Measurements from ENCODE around the gene ZNF503.

Gene ZNF503

DNA sequence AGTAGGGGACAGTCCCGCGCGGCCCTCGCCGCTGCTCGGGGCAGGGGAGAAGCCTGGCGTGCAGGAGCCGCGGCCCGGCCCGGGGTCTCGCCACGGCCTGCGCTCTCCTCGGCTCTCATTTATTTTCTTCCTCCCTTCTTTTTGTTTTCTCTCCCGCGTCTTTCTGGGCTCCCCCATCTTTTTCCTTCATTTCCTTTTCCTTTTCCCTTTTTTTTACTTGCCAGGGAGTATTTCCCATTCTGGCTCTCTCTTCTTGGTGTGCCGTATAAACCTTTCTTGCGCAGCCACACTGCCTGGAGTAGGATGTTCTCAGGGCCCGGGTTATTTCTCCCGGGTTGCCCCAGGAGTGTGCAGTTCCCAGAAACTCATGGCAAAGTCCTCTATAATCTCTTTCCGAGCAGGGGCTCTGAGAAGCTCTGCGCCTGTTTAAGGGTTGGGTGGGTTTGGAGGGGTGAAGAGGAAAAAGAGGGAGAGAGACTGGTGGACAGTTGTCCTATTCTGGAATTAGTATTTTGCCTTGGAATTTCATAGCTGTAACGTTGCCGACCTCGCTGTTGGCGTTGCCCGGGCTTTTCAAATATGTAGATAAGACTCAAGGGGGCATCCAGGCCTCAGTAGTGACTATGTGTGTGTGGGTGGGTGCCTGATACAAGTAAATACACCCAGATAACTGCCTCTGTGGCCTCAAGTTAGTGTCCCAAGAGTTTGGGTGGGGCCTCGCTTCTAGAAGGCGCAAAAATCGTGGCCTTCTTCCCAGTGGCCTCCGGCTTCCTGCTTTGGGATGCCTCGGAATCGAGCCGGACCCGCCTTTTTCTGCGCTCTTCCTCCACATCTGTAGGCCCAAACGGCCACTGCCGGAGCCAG, 4.3 kb upstream of the ZNF503 start:
- no peak for DNase-seq

DNA sequence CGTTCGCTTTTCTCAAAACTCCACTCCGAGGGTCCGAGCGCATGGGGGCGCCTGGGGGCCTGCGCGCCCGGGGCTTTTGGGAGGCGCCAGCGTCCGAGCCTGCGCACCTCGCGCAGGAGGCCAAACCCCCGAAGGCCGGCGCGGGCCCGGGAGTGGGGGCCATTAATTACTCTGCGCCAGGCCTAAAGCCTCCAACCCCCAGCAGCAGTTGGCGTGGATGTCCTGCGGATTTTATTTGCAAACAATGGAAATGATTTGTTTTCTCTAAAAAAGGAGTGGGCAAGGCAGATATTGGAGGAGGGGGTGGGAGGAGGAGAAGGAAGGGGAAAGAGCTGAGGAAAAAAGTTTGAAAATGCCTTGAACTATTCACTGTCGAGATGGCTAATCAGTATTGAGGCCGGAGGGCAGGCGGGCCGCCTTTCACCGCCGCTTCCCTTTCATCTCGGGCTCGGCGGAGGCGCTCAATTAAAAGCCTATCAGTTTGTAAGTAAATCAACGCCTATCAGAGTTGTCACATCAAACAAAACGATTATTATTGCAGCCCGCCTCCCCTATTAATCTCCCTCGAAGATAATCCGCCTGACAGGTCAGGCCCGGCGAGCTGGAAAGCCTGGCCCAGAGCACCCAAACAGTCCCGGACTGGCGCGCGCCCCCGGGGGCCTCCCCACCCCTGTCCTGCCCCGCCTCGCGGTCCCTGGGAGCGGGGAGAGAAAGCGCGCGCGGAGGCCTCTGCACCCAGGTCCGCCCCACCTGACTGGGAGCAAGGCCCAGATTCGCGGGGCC, 3.4 kb upstream of the ZNF503 start:
- no peak for DNase-seq

DNA sequence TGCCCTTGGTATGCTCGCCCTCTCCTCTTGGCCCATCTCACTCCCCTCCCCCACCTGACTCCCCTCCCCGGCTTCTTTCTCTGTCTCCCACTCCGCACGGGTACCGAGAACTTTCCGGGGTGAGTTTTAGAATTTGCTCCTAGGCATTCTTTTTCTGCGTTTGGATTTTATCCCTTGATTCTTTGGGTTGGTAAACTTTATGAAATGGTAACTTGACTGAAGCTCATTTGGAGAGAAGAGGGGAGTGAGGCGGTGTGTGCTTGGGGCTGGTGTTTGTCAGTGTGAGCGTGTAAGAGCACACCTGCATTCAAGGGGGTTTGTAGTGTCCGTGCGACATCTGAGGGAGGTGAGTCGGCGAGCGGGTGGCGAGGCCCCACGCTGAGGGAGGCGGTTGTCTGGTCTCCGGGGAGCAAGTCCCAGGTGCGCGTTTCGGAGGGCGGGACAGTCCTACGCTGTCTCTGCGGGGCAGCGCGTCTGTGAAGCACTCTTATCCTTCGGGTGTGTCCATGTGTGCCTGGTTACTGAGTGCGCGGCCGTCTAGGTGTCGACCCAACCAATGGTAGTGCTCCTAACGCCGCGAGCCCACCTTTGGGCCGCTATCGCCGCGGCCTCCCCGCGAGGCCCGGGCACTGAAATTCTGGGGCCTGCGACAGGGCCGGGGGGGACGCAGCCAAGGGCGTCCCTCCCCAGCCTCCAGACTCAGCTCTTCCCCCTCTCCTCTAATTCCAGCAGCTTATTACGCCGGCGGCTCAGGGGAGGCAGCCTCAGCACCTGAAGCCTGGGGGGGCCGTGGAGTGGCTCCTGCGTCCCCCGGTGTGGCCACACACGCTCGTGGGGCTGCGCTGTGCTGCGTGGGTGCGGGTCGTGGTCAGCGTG, 2.6 kb upstream of the ZNF503 start:
- no peak for DNase-seq

DNA sequence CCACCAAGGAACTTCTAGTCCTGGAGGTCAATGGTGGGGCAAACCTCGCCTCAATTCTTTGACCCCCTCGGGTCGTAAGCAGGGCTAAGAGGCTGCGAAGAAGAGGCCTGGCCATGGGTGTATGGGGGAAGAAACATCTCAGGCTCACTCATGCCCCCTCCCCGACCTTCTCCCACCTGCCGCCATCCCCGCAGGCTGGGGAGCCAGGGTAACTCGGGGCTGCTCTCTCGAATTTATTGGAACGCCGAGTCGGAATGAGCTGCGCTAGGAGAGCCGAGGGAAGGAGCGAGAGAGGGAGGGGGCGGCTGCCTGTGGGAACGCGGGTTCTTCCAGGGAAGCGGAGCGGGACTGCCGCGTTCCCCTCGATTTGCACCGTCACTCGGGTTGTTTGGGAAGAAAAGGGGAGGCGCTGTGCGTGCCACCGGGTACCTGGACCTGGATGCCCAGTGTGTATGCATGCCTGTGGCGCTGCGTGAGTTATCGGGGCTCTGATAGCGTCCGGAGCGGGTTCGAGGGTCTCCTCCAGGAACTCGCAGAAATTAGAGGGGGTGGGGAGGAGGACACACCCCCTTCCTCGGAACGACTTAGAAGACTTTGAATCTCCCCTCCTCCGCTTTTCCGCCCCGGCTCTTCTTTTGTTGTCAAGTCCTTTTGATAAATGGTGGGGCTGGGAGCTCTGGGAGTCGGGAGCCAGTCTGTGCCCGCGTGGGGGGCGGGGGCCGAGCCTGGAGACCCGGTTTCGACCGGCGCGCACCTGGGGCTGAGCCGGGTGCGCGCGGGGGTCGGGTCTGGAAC, 1.8 kb upstream of the ZNF503 start:
- no peak for DNase-seq

- no peak for DNase-seq
Observed at GRCh38 chr10:75402486-75403143, 1.1 kb upstream of the ZNF503 start.

DNA sequence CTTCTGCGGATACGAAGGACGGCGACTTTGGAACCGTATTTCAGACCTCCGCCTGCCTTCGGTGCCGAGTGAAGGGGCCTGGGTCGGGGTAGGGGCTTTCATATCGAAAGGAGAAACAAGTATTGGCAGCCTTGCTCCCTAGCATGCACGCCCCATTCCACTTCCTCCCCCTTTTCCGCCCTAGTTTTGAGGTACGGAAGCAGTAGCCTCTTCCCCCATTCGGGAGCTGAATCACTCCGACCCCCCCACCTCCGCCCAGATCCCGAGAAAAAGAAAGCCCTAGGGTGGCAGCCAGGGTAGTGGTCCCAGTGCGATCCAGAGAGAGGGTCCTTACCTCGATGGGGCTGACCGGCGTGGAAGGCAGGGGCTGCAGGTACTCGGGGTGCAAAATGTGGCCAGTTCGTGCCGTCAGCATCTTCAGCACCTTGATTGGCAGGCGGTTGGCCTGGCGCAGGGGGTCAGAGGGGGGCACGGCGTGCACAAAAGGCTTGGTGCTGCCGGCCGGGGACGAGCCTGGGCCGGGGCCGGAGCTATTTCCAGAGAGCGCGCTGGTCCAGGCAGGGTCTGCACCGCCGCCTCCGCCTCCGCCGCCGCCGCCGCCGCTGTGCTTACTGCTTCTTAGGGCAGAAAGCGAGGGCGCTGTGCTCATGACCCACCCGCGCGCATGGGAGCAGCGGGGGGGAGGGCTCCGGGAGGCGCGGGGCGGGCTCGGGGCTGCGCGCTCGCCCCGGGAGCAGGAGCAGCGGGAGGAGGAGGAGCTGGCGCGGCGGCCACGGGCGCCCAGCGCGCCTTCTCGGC, 594 bp downstream of the ZNF503 start:
- no peak for DNase-seq

DNA sequence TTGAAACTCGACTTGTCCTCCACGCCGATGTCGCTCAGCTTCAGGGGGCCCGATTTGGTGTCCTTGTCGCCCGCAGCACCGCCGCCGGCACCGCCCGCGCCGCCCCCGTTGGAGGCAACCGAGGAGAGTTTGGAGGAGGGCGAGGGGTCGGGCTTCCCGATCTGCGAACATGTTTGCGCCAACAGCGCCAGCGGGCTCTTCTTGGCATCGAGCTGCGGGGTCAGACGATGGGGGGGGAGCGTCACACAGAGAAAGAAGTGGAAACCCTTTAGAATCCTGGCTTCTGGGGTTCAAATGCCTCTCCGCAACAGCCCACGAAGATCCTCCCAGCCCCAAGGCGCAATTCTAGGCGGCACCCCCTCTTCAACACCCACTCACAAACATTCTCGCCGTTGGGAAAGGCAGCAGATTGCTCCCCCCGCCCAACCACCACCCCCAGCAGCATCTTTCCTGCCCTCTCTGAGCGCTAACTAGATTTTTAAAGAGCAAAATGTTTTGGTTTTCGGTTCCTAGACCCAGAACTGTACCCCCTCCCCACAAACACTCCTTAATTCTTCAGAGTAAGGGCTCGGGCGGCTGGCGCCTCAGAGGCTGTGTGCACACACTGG, 1.3 kb downstream of the ZNF503 start:
- no peak for DNase-seq

- no peak for DNase-seq
Observed at GRCh38 chr10:75399461-75400162, 2.0 kb downstream of the ZNF503 start.

- DNase-seq: no peak
Observed at GRCh38 chr10:75398692-75399460, 2.7 kb downstream of the ZNF503 start.

DNA sequence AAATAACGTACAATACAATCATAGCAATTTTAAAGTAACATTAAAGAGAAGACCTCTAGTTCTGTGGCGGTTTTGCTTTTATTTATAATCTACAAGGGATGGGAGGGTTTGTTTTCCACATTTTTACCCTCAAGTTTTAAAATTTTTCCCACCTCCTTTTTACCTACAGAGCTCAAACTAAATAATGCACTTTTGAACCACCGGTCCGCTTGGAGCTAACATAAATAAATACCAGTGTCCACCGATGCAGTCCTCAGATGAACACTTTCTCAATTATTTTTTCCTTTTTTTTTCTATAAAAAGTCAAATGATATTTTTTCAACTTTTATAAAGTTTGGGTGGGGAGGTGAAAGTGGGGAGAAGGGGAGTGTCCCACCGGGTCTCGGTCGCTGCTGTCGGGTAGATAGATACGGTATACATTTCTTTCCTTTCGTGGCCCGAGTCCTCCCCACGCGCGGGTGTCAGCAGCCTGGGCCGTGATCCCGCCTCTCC, 3.3 kb downstream of the ZNF503 start:
- DNase-seq: no peak

- DNase-seq: no peak
Observed at GRCh38 chr10:75397496-75398199, 3.9 kb downstream of the ZNF503 start.

- no peak for DNase-seq
Observed at GRCh38 chr10:75396631-75397495, 4.7 kb downstream of the ZNF503 start.

- DNase-seq: no peak
Observed at GRCh38 chr10:75395932-75396630, 5.5 kb downstream of the ZNF503 start.

DNA sequence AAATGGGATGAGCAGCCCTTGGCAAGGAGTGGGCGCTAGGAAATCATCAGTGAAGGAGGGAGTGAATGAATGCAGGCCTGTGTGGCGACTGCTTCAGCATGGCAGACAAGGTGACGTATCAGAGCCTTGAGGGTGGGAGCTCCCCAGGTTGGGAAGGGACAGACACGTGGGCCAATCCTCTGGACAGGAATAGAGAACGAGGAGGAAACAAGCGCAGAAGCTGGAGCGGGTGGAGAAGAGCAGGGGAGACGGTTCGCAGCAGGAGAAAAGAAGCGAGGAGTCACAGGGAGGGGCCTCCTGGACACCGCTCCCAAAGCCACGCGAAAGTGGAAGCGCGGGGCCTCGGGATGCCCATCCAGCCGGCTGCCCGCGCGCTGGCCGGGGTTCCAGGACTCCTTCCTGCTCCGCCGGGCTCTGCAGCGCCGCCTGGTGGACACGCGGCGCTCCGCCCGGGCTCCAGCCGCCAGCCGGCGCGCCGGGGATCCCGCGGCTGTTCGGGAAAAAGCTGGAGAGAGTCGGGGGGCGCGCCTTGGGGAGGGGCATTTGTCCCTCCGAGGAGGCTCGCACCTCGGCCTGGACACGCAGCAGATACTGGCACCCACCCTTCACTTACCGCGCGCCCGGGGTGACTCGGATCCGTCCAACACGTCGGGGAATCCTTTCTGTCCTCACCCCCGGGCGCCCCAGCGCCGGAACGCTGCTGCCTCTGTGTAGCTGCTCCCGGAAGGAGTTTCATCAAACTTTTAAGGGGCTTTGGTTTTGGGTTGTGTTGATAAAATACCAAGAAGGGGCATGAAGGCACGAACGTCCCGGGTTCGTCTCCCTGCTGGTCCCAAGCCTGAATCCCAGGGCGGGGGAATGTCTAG, 6.3 kb downstream of the ZNF503 start:
- no peak for DNase-seq

DNA sequence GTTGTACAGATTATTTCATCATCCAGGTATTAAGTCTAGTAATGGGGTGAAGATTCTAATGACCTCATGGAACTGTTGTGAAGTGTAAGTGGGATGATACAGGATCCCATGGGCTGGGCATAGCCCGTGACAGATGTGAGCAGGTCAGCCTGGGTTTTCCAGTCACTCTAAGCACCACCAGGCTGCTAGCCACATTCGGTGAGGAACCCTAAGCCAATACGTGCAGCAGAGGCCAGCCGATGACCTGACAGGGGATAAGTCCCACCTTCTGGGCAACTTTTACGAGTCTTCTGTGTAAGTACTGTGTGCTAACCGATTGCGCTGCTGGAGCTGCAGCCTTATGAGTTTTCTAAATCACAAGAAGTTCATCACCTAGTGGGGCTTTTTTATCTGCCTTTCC, 7.3 kb downstream of the ZNF503 start:
- no peak for DNase-seq

Data from OCI-M1 (cell line).